HCT116 (cell line): ENCODE measurements around the gene CORO6.

Source experiments
- ATF3 ChIP-seq: IDR thresholded peaks from 2 replicates; pipeline ENCODE4 v1.6.1; 2012
- CTCF ChIP-seq, 3 experiments: fragments of 200-600 bp in 1 of 3; sonication (generic) in 1 of 3; IDR thresholded peaks in 2 of 3; conservative IDR thresholded peaks in 1 of 3; 2 replicates each; pipeline ENCODE4 v1.5.1; 2012 to 2017; ENCODE audit warnings: low read depth in 2 of 3, low read length in 2 of 3, antibody characterized with exemption in 1 of 3, borderline replicate concordance in 1 of 3, control low read depth in 1 of 3, mild to moderate bottlenecking in 1 of 3, mixed read lengths in 1 of 3, mixed run types in 1 of 3, moderate library complexity in 1 of 3; ENCODE audit not compliant: insufficient read depth in 1 of 3
- EGR1 ChIP-seq: IDR thresholded peaks from 2 replicates; pipeline ENCODE4 v1.6.1; 2012; ENCODE audit warnings: low read depth
- EZH2 ChIP-seq: fragments of 200-600 bp; sonication (generic); IDR thresholded peaks from 2 replicates; pipeline ENCODE4 v1.6.1; 2017; ENCODE audit warnings: antibody characterized with exemption, mixed run types
- EZH2phosphoT487 ChIP-seq: fragments of 200-600 bp; IDR thresholded peaks from 2 replicates; pipeline ENCODE4 v1.6.1; 2018; ENCODE audit warnings: antibody characterized with exemption, borderline replicate concordance
- FOSL1 ChIP-seq: IDR thresholded peaks from 2 replicates; pipeline ENCODE4 v1.6.1; 2012; ENCODE audit warnings: low read depth
- MAX ChIP-seq: IDR thresholded peaks from 2 replicates; pipeline ENCODE4 v1.6.1; 2012
- POLR2A ChIP-seq: IDR thresholded peaks from 2 replicates; pipeline ENCODE4 v1.7.0; 2011; ENCODE audit warnings: borderline replicate concordance; ENCODE audit not compliant: insufficient read depth, insufficient read length; ENCODE audit errors: extremely low read depth
- POLR2AphosphoS5 ChIP-seq: IDR thresholded peaks from 2 replicates; pipeline ENCODE4 v1.6.1; 2011; ENCODE audit warnings: mild to moderate bottlenecking, low read depth, low read length, moderate library complexity
- RAD21 ChIP-seq: IDR thresholded peaks from 2 replicates; pipeline ENCODE4 v1.6.1; 2012; ENCODE audit warnings: low read depth, mild to moderate bottlenecking
- REST ChIP-seq: IDR thresholded peaks from 2 replicates; pipeline ENCODE4 v1.6.1; 2012; ENCODE audit warnings: low read depth
- SIN3A ChIP-seq: IDR thresholded peaks from 2 replicates; pipeline ENCODE4 v1.6.1; 2012; ENCODE audit warnings: low read depth
- ZBTB33 ChIP-seq: IDR thresholded peaks from 2 replicates; pipeline ENCODE4 v1.6.1; 2011; ENCODE audit warnings: mild to moderate bottlenecking, low read length, moderate library complexity; ENCODE audit not compliant: insufficient replicate concordance; ENCODE audit errors: extremely low read depth

- TF ChIP-seq CTCF (IDR thresholded peaks at IDR 0.05 in 2 of 3, conservative IDR thresholded peaks at IDR 0.05 in 1 of 3; ENCODE audit: borderline replicate concordance in 1 of 3, insufficient read depth in 1 of 3, low read depth in 2 of 3, low read length in 2 of 3) (no peak), MAX (no peak), EZH2 (no peak), EZH2phosphoT487 (no peak), REST (no peak), FOSL1 (no peak), POLR2A (no peak), ATF3 (no peak), ZBTB33 (no peak), POLR2AphosphoS5 (no peak), SIN3A (no peak), EGR1 (no peak), RAD21 (no peak)
Measured at GRCh38 chr17:29630630-29631193, 8.0 kb upstream of the CORO6 start.
